ENCODE results near the gene MAPK4.

- TF ChIP-seq SUZ12 (IDR thresholded peaks at IDR 0.05; ENCODE audit: extremely low read depth, insufficient read depth, insufficient read length), result no peak
- no peak for TF ChIP-seq ZNF274 (IDR thresholded peaks at IDR 0.05; ENCODE audit: low read depth, low read length)
Measured at GRCh38 chr18:50769463-50769862, 209.6 kb downstream of the MAPK4 start.

Measured in NT2/D1 (cell line).